Measurements from ENCODE around the gene GAP43. TPM values are rescaled to one million over a fixed set of nuclear protein-coding genes. Genes with fewer than 3 reads are reported as not detected.

Gene GAP43, protein sequence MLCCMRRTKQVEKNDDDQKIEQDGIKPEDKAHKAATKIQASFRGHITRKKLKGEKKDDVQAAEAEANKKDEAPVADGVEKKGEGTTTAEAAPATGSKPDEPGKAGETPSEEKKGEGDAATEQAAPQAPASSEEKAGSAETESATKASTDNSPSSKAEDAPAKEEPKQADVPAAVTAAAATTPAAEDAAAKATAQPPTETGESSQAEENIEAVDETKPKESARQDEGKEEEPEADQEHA
- not detected in 2 replicates for total RNA-seq

DNA sequence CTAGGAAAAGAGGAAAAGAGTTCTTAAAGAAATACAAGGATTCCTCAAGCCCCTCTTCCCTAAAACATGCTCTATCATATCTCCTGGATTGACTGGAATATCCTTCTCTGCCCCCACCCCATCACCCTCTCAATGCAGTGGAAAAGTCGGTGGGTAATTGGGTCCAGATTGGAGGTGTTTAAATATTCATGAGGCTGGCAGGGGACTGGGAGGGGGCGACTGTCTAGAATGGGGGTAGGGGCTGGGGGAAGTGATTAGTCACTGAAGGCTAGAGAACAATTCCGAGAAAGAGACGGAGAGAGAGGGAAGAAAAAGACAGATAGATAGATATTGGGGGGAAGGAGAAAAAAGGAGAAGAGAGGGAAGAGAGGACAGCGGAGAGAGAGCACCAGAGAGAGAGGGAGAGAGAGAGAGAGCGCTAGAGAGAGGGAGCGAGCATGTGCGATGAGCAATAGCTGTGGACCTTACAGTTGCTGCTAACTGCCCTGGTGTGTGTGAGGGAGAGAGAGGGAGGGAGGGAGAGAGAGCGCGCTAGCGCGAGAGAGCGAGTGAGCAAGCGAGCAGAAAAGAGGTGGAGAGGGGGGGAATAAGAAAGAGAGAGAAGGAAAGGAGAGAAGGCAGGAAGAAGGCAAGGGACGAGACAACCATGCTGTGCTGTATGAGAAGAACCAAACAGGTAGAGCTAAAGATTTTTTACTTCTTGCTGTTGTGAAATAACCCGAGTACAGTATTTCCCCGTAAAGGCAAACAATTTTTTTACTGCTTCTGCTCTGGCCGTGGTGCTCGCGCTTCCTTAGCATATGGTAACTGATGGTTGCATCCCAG lies at the start of gene GAP43:
GAP43 (plus strand) TSS at position 467 of the 825 bp plus-strand sequence; CDS start at position 647, 180 bp downstream.

All from tracheal epithelial cell (primary cell).